ENCODE results near the gene HCN3. TPM values are rescaled to one million over a fixed set of nuclear protein-coding genes. Genes with fewer than 3 reads are reported as not detected.

Gene HCN3
- total RNA-seq, 1 experiment from 2014 or later: 5.4 TPM

GRCh38 chr1:155295183-155295941 is 18.1 kb downstream of the HCN3 start:
- no peak overlapping the region for H2BK12ac ChIP-seq (ENCODE audit: insufficient read length, low read depth, low read length)
- H3K56ac ChIP-seq (ENCODE audit: insufficient read length, low read depth, low read length): no peak overlapping the region
- H3K9me3 ChIP-seq (ENCODE audit: control insufficient read depth, low read depth, low read length): no peaks in the 10 kb centered on the region
- H3T11ph ChIP-seq (ENCODE audit: low read length): no peak overlapping the region
- H3K4me1 Mint-ChIP-seq: peaks cover 12 to 23% of the 10 kb centered on the region in 2 experiments
- peaks cover 12% of the 10 kb centered on the region for H3K23me2 ChIP-seq (ENCODE audit: insufficient read length, low read depth, low read length, poor library complexity, severe bottlenecking)
- peak overlapping the region; percentile 72 for H3K18ac ChIP-seq (ENCODE audit: insufficient read length, low read depth, low read length)
- no peak overlapping the region for H3K27ac ChIP-seq (ENCODE audit: insufficient read length, low read depth, low read length)
- H3K27me3 ChIP-seq (ENCODE audit: insufficient read depth, low read length): no peaks in the 10 kb centered on the region; the same call in 1 of the 2 replicates
- H3K4me2 ChIP-seq (ENCODE audit: insufficient read depth, insufficient read length, low read length): peak overlapping the region; percentile 67
- no peaks in the 10 kb centered on the region for H3K79me1 ChIP-seq (ENCODE audit: insufficient read depth, low read depth, low read length, poor library complexity, severe bottlenecking)
- H3K4me3 Mint-ChIP-seq: peak overlapping the region; percentile 17 to 74; a peak in 4 of 5 replicates
- no peaks in the 10 kb centered on the region for H3K79me2 ChIP-seq (ENCODE audit: insufficient read depth, low read length)
- no peak overlapping the region for H4K8ac ChIP-seq (replicated peaks; ENCODE audit: insufficient read length, low read depth, low read length)
- H2AK5ac ChIP-seq (ENCODE audit: insufficient read length, low read length): no peak overlapping the region
- no peak overlapping the region for H2BK15ac ChIP-seq (ENCODE audit: low read depth, low read length)
- no peaks in the 10 kb centered on the region for H4K20me1 ChIP-seq (ENCODE audit: control insufficient read depth, insufficient read depth, insufficient read length)
- no peaks in the 10 kb centered on the region for H3K36me3 Mint-ChIP-seq (ENCODE audit: insufficient read depth in 1 of 3, low read depth in 3 of 3)
- H2BK5ac ChIP-seq (ENCODE audit: insufficient read length, low read length): no peak overlapping the region
- TF ChIP-seq, protein P1, sequence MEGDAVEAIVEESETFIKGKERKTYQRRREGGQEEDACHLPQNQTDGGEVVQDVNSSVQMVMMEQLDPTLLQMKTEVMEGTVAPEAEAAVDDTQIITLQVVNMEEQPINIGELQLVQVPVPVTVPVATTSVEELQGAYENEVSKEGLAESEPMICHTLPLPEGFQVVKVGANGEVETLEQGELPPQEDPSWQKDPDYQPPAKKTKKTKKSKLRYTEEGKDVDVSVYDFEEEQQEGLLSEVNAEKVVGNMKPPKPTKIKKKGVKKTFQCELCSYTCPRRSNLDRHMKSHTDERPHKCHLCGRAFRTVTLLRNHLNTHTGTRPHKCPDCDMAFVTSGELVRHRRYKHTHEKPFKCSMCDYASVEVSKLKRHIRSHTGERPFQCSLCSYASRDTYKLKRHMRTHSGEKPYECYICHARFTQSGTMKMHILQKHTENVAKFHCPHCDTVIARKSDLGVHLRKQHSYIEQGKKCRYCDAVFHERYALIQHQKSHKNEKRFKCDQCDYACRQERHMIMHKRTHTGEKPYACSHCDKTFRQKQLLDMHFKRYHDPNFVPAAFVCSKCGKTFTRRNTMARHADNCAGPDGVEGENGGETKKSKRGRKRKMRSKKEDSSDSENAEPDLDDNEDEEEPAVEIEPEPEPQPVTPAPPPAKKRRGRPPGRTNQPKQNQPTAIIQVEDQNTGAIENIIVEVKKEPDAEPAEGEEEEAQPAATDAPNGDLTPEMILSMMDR (conservative IDR thresholded peaks at IDR 0.05): no peak
- H2BK20ac ChIP-seq (ENCODE audit: low read depth, low read length, poor library complexity, severe bottlenecking): no peak overlapping the region
- no peak overlapping the region for H3K27ac Mint-ChIP-seq
- no peaks in the 10 kb centered on the region; the same call in 1 of the 2 replicates for H3K4me1 ChIP-seq (ENCODE audit: insufficient read depth, low read length)
- no peak overlapping the region for H3K4ac ChIP-seq (ENCODE audit: low read depth, low read length)
- peaks cover 18% of the 10 kb centered on the region for H3K27me3 Mint-ChIP-seq (ENCODE audit: low read depth)
- H3K14ac ChIP-seq (ENCODE audit: insufficient read depth, low read length): 0 out of 2 replicates have a peak overlapping the region, but pooled peaks have one; percentile 26
- no peak overlapping the region for H2AFZ ChIP-seq (ENCODE audit: low read length)
- H4K91ac ChIP-seq (ENCODE audit: insufficient read length, low read depth, low read length): no peak overlapping the region
- no peaks in the 10 kb centered on the region; a peak in 1 of 5 replicates for H3K9me3 Mint-ChIP-seq
- no CpG with 5 or more reads among the region's 47 CpGs for WGBS (ENCODE audit: extremely low coverage, insufficient read length, low lambda C conversion rate)
- no peak overlapping the region for H4K5ac ChIP-seq (ENCODE audit: insufficient read length, low read depth, low read length)
- DNase-seq: peak; percentile 68
- H2BK120ac ChIP-seq (ENCODE audit: low read depth, low read length, poor library complexity, severe bottlenecking): no peak overlapping the region
- no peak overlapping the region for H3K23ac ChIP-seq (ENCODE audit: insufficient read length, low read depth, low read length)
- H3K9ac ChIP-seq (ENCODE audit: extremely low read depth, insufficient read length, low read length): no peak overlapping the region

All from H9 (cell line).